Measurements from ENCODE around the gene ATP8A2. TPM values are rescaled to one million over a fixed set of nuclear protein-coding genes. Genes with fewer than 3 reads are reported as not detected.

Gene ATP8A2
- total RNA-seq, 1 donor from 2014 or later: 1.3 TPM

DNA sequence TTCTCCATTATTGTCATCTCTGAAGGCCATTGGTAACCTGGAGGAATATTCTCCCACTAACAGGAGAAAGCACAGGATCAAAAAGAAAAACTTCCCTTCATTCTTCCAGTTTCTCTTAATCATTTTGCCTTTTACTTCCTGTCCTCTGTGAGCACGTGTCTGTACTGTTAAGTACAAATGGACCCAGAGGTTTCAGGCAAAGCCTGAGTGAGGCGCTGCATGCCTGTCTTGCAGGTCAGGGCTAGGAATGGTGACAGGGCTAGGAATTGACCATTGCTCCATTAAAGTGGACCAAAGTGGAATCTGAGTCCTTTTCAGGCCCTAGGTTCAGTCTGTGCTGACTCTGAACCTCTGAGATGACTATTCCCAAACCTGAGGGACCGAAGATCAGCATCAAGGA, 353.3 kb downstream of the ATP8A2 start:
- no peaks in the 10 kb centered on the region for H3K79me2 ChIP-seq (ENCODE audit: insufficient read depth, low read length)
- DNase-seq (ENCODE audit: low read depth): no peak
- Mint-ChIP-seq H3K4me3 (ENCODE audit: unreplicated experiment) (no peak overlapping the region), H3K27me3 (ENCODE audit: low read depth, unreplicated experiment) (peaks cover 9% of the 10 kb centered on the region), H3K9me3 (ENCODE audit: unreplicated experiment) (no peaks in the 10 kb centered on the region), H3K4me1 (ENCODE audit: low read depth, unreplicated experiment) (peaks cover 2% of the 10 kb centered on the region), H3K36me3 (ENCODE audit: low read depth, unreplicated experiment) (no peaks in the 10 kb centered on the region), H3K27ac (ENCODE audit: unreplicated experiment) (no peak overlapping the region)
- H3K4me2 ChIP-seq (ENCODE audit: low read length): no peak overlapping the region
- H3K4me3 ChIP-seq (ENCODE audit: insufficient read depth, low read depth, low read length): no peak overlapping the region
- TF ChIP-seq EZH2 (IDR thresholded peaks at IDR 0.05; ENCODE audit: insufficient read depth, low read length) (no peak), CTCF (IDR thresholded peaks at IDR 0.05; ENCODE audit: insufficient read depth, low read depth, low read length) (no peak)
- no peaks in the 10 kb centered on the region for H4K20me1 ChIP-seq (ENCODE audit: insufficient read depth, low read length)
- no peak overlapping the region for H3K27ac ChIP-seq (ENCODE audit: low read depth, low read length)
- no peak for FAIRE-seq
- no peak overlapping the region for H3K9ac ChIP-seq (ENCODE audit: low read length)
- H2AFZ ChIP-seq (ENCODE audit: low read depth, low read length): no peak overlapping the region
- no peaks in the 10 kb centered on the region for H3K4me1 ChIP-seq (ENCODE audit: insufficient read depth, low read length)
- H3K9me3 ChIP-seq (ENCODE audit: insufficient read depth, low read depth, low read length): no peaks in the 10 kb centered on the region
- no peaks in the 10 kb centered on the region for H3K36me3 ChIP-seq (ENCODE audit: insufficient read depth, low read length)
- H3K27me3 ChIP-seq (ENCODE audit: insufficient read depth, low read length): no peaks in the 10 kb centered on the region

- Histone ChIP-seq H3K9ac (ENCODE audit: low read length) (no peak overlapping the region), H3K27ac (ENCODE audit: low read depth, low read length) (no peak overlapping the region), H3K79me2 (ENCODE audit: insufficient read depth, low read length) (no peaks in the 10 kb centered on the region), H3K36me3 (ENCODE audit: insufficient read depth, low read length) (no peaks in the 10 kb centered on the region), H4K20me1 (ENCODE audit: insufficient read depth, low read length) (no peaks in the 10 kb centered on the region), H3K4me3 (ENCODE audit: insufficient read depth, low read depth, low read length) (no peak overlapping the region), H3K4me1 (ENCODE audit: insufficient read depth, low read length) (peaks cover 10% of the 10 kb centered on the region), H2AFZ (ENCODE audit: low read depth, low read length) (no peak overlapping the region), H3K4me2 (ENCODE audit: low read length) (no peak overlapping the region), H3K27me3 (ENCODE audit: insufficient read depth, low read length) (no peaks in the 10 kb centered on the region), H3K9me3 (ENCODE audit: insufficient read depth, low read depth, low read length) (no peaks in the 10 kb centered on the region)
- TF ChIP-seq CTCF (IDR thresholded peaks at IDR 0.05; ENCODE audit: insufficient read depth, low read depth, low read length) (no peak), EZH2 (IDR thresholded peaks at IDR 0.05; ENCODE audit: insufficient read depth, low read length) (no peak)
- FAIRE-seq: no peak
- no peak overlapping the region for H3K4me3 Mint-ChIP-seq (ENCODE audit: unreplicated experiment)
- H3K36me3 Mint-ChIP-seq (ENCODE audit: low read depth, unreplicated experiment): no peaks in the 10 kb centered on the region
- peaks cover 9% of the 10 kb centered on the region for H3K27me3 Mint-ChIP-seq (ENCODE audit: low read depth, unreplicated experiment)
- H3K9me3 Mint-ChIP-seq (ENCODE audit: unreplicated experiment): no peaks in the 10 kb centered on the region
- DNase-seq (ENCODE audit: low read depth): no peak
- H3K27ac Mint-ChIP-seq (ENCODE audit: unreplicated experiment): no peak overlapping the region
- H3K4me1 Mint-ChIP-seq (ENCODE audit: low read depth, unreplicated experiment): peaks cover 10% of the 10 kb centered on the region
Measured at GRCh38 chr13:25727250-25727649, 355.5 kb downstream of the ATP8A2 start.

DNA sequence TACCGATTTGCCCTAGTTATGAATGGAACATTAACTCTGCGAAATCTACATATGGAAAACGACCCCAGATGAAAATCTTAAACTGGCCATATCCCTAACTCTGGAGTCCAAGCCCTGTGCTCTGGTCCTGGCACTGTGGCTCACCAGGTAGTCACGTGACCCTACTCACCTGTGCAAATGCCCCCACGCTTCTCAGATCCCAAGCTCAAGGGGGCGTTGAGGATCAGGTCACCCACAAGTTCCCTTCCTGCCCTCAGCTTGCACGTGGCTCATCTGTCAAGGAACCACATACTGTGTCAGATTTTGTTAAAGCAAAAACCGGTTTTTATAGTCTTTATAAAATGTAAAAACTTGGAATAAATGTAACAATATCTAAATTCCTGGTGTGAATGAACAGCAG, 356.0 kb downstream of the ATP8A2 start:
- no peaks in the 10 kb centered on the region for H4K20me1 ChIP-seq (ENCODE audit: insufficient read depth, low read length)
- Mint-ChIP-seq H3K4me3 (ENCODE audit: unreplicated experiment) (no peak overlapping the region), H3K4me1 (ENCODE audit: low read depth, unreplicated experiment) (peaks cover 14% of the 10 kb centered on the region)

More for the DNA sequence above, 356.0 kb downstream of the ATP8A2 start:
- H3K79me2 ChIP-seq (ENCODE audit: insufficient read depth, low read length): no peaks in the 10 kb centered on the region
- no peak overlapping the region for H3K4me3 ChIP-seq (ENCODE audit: insufficient read depth, low read depth, low read length)
- TF ChIP-seq CTCF (IDR thresholded peaks at IDR 0.05; ENCODE audit: insufficient read depth, low read depth, low read length): no peak
- H3K9ac ChIP-seq (ENCODE audit: low read length): no peak overlapping the region
- no peak for DNase-seq (ENCODE audit: low read depth)
- H2AFZ ChIP-seq (ENCODE audit: low read depth, low read length): no peak overlapping the region
- no peaks in the 10 kb centered on the region for H3K9me3 ChIP-seq (ENCODE audit: insufficient read depth, low read depth, low read length)
- H3K27ac ChIP-seq (ENCODE audit: low read depth, low read length): no peak overlapping the region
- H3K36me3 Mint-ChIP-seq (ENCODE audit: low read depth, unreplicated experiment): no peaks in the 10 kb centered on the region
- FAIRE-seq: no peak
- no peak overlapping the region for H3K4me2 ChIP-seq (ENCODE audit: low read length)
- H3K27me3 Mint-ChIP-seq (ENCODE audit: low read depth, unreplicated experiment): peaks cover 9% of the 10 kb centered on the region
- peaks cover 15% of the 10 kb centered on the region for H3K4me1 ChIP-seq (ENCODE audit: insufficient read depth, low read length)
- H3K27me3 ChIP-seq (ENCODE audit: insufficient read depth, low read length): no peaks in the 10 kb centered on the region
- H3K27ac Mint-ChIP-seq (ENCODE audit: unreplicated experiment): no peak overlapping the region
- H3K9me3 Mint-ChIP-seq (ENCODE audit: unreplicated experiment): no peaks in the 10 kb centered on the region
- no peaks in the 10 kb centered on the region for H3K36me3 ChIP-seq (ENCODE audit: insufficient read depth, low read length)

Data from astrocyte (in vitro differentiated cells and primary cell).